Lung (tissue), 12 donors: ENCODE data around the gene TSPAN31. TPM values are rescaled to one million over a fixed set of nuclear protein-coding genes. Genes with fewer than 3 reads are reported as not detected.

Source experiments
- ATAC-seq: fragments of 200-7000 bp; cut with Tn5 transposase; one replicate; pipeline ENCODE4 v1.9.1; 2020; ENCODE audit warnings: moderate number of reproducible peaks; ENCODE audit not compliant: insufficient read depth, low FRiP score
- DNase-seq, 3 donors: peaks; one replicate each; pipeline ENCODE4 v3.0.0-alpha.2; 2013 to 2017
- H3K27ac ChIP-seq, 2 donors: one replicate each; pipeline ENCODE4 v1.5.1; 2013; ENCODE audit warnings: mild to moderate bottlenecking in 2 of 2, moderate library complexity in 2 of 2, control low read depth in 1 of 2, inconsistent platforms in 1 of 2, low read depth in 1 of 2, low read length in 1 of 2
- H3K27me3 ChIP-seq, 3 donors: one replicate each; pipeline ENCODE4 v1.5.1; 2013; ENCODE audit warnings: low read length in 2 of 3; ENCODE audit not compliant: control insufficient read depth in 3 of 3, insufficient read depth in 3 of 3
- H3K36me3 ChIP-seq, 4 donors: one replicate each; pipeline ENCODE4 v1.5.1; 2013; ENCODE audit warnings: low read length in 4 of 4, mild to moderate bottlenecking in 1 of 4, moderate library complexity in 1 of 4; ENCODE audit not compliant: control insufficient read depth in 4 of 4, insufficient read depth in 4 of 4
- H3K4me1 ChIP-seq, 5 donors: one replicate each; pipeline ENCODE4 v1.5.1; 2013; ENCODE audit warnings: low read length in 5 of 5, mild to moderate bottlenecking in 2 of 5, moderate library complexity in 1 of 5; ENCODE audit not compliant: control insufficient read depth in 5 of 5, insufficient read depth in 5 of 5
- H3K4me3 ChIP-seq: one replicate; pipeline ENCODE4 v1.5.1; 2013; ENCODE audit warnings: mild to moderate bottlenecking, control low read depth, moderate library complexity
- H3K9ac ChIP-seq, 2 donors: one replicate each; pipeline ENCODE4 v1.5.1; 2013; ENCODE audit warnings: low read length in 2 of 2, control low read depth in 1 of 2; ENCODE audit not compliant: insufficient read depth in 1 of 2
- H3K9me3 ChIP-seq, 4 donors: one replicate each; pipeline ENCODE4 v1.5.1; 2013; ENCODE audit warnings: low read length in 3 of 4, mild to moderate bottlenecking in 1 of 4, moderate library complexity in 1 of 4; ENCODE audit not compliant: control insufficient read depth in 4 of 4, insufficient read depth in 3 of 4
- CTCF ChIP-seq: IDR thresholded peaks from 2 replicates; pipeline ENCODE4 v1.5.1; 2012; ENCODE audit warnings: mild to moderate bottlenecking; ENCODE audit errors: control extremely low read depth, extremely low read depth
- WGBS, 2 donors: extraction: QIAGEN DNeasy Blood & Tissue Kit; methylation state at CpG; one replicate each; pipeline ENCODE4 v1.1.7; 2013; 5-methylcytosine and 5-hydroxymethylcytosine counted together
- polyA plus RNA-seq, 2 donors: library from polyadenylated mRNA; stranded (reverse); fragments of 200-250 nt; gene quantifications; one replicate each; pipeline ENCODE4 v1.2.1, GENCODE V29; 2013
- total RNA-seq, 2 donors: library from RNA; depleted of rRNA in 1 of 2; stranded (reverse); fragments of >200 nt in 1 of 2; gene quantifications; one replicate each; pipeline ENCODE4 v1.2.1, GENCODE V29; 2014 to 2021
- donor health status: control.
- donor health status: control.
- donor health status: Bipolar disorder and iron deficiency.
- donor health status: healthy.
- donor health status: DM: yes; HTN: yes; CAD: no.

TSPAN31 gene
- total and polyA plus RNA-seq, 4 donors, result 32.4 to 61.1 (median 46.1) TPM

GRCh38 chr12:57757771-57758170, 12.9 kb downstream of the TSPAN31 start:
- no peak for ATAC-seq
- no peak overlapping the region for H3K9ac ChIP-seq
- peaks cover 0 to 12% (median 0%) of the 10 kb centered on the region in 4 donors for H3K36me3 ChIP-seq
- no peak for DNase-seq
- peaks cover 0 to 3% (median under 1%) of the 10 kb centered on the region in 3 donors for H3K27me3 ChIP-seq
- peaks cover 5 to 27% (median 8%) of the 10 kb centered on the region in 5 donors for H3K4me1 ChIP-seq
- peaks cover 0 to 5% (median 0%) of the 10 kb centered on the region in 4 donors for H3K9me3 ChIP-seq
- WGBS, 2 donors, result 91 to 95% methylated on average over 4 of the region's 4 CpGs
- TF ChIP-seq CTCF, result no peak
- no peak overlapping the region for H3K27ac ChIP-seq
- no peak overlapping the region for H3K4me3 ChIP-seq

GRCh38 chr12:57758552-57759359, 13.9 kb downstream of the TSPAN31 start:
- H3K9ac ChIP-seq, result no peak overlapping the region
- no peak overlapping the region for H3K4me3 ChIP-seq
- peaks cover 0 to 13% (median 10%) of the 10 kb centered on the region in 3 donors for H3K27me3 ChIP-seq
- H3K36me3 ChIP-seq, result peaks cover 0 to 12% (median 0%) of the 10 kb centered on the region in 4 donors
- ATAC-seq (no peak), DNase-seq (no peak)
- peaks cover 0 to 5% (median 0%) of the 10 kb centered on the region in 4 donors for H3K9me3 ChIP-seq
- 94 to 97% methylated on average over 25 of the region's 25 CpGs for WGBS, 2 donors
- no peak overlapping the region for H3K27ac ChIP-seq
- TF ChIP-seq CTCF, result no peak
- peaks cover 3 to 18% (median 5%) of the 10 kb centered on the region in 5 donors for H3K4me1 ChIP-seq

GRCh38 chr12:57759360-57759980, 14.6 kb downstream of the TSPAN31 start:
- no peak overlapping the region for H3K4me3 ChIP-seq
- peaks cover 2 to 12% (median 4%) of the 10 kb centered on the region in 5 donors for H3K4me1 ChIP-seq
- H3K36me3 ChIP-seq, result peaks cover 0 to 12% (median 0%) of the 10 kb centered on the region in 4 donors
- DNase-seq, result no peak
- H3K27ac ChIP-seq, result no peak overlapping the region
- peak; percentile 14 for TF ChIP-seq CTCF
- H3K27me3 ChIP-seq, result peaks cover 0 to 20% (median 17%) of the 10 kb centered on the region in 3 donors
- no peak for ATAC-seq
- 45 to 48% methylated on average over 3 of the region's 3 CpGs for WGBS, 2 donors
- no peak overlapping the region for H3K9ac ChIP-seq
- peaks cover 0 to 5% (median 0%) of the 10 kb centered on the region in 4 donors for H3K9me3 ChIP-seq
